CD4-positive, alpha-beta memory T cell (primary cell): ENCODE data around the gene HBS1L. TPM values are rescaled to one million over a fixed set of nuclear protein-coding genes. Genes with fewer than 3 reads are reported as not detected.

Experiments used
- CTCF ChIA-PET: fragments of 350-600 bp; sonication (Branson Sonifier 250); formaldehyde crosslinking; loops from one replicate; lab custom pipeline; 2021; ENCODE audit warnings: inconsistent platforms; ENCODE audit not compliant: partially characterized antibody; lab: Charles Lee
- POLR2A ChIA-PET: fragments of 350-600 bp; sonication (Branson Sonifier 250); formaldehyde crosslinking; loops from one replicate; lab custom pipeline; 2021; ENCODE audit not compliant: partially characterized antibody; lab: Charles Lee
- DNase-seq, 5 donors: peaks; one replicate each; pipeline versions ENCODE4 v3.0.0 to v3.0.0-alpha.2; 2020 to 2022; ENCODE audit warnings: mixed read lengths in 1 of 5
- H3K27ac ChIP-seq: one replicate; pipeline ENCODE4 v1.7.0; 2013; ENCODE audit warnings: low read depth, low read length
- H3K27me3 ChIP-seq: 2 replicates; pipeline ENCODE4 v1.7.0; 2013; ENCODE audit warnings: mild to moderate bottlenecking, low read length, moderate library complexity; ENCODE audit not compliant: insufficient read depth
- H3K36me3 ChIP-seq: 2 replicates; pipeline ENCODE4 v1.7.0; 2013; ENCODE audit warnings: mild to moderate bottlenecking, low read length, moderate library complexity; ENCODE audit not compliant: insufficient read depth
- H3K4me1 ChIP-seq: 2 replicates; pipeline ENCODE4 v1.7.0; 2013; ENCODE audit warnings: mild to moderate bottlenecking, low read length, moderate library complexity; ENCODE audit not compliant: insufficient read depth
- H3K4me3 ChIP-seq, 2 donors: one replicate each; pipeline ENCODE4 v1.7.0; 2013; ENCODE audit warnings: low read length in 2 of 2, mild to moderate bottlenecking in 1 of 2
- H3K9me3 ChIP-seq, 2 donors: one replicate each; pipeline ENCODE4 v1.7.0; 2013; ENCODE audit warnings: low read length in 2 of 2, control low read depth in 1 of 2; ENCODE audit not compliant: control insufficient read depth in 1 of 2
- H3K27ac Mint-ChIP-seq, 7 donors: one replicate each; pipeline ENCODE4 v1.8.0; 2020 to 2021; ENCODE audit warnings: mixed read lengths in 7 of 7, mild to moderate bottlenecking in 6 of 7, inconsistent platforms in 3 of 7, moderate library complexity in 3 of 7
- H3K27me3 Mint-ChIP-seq, 2 donors: one replicate each; pipeline ENCODE4 v1.8.0; 2020 to 2021; ENCODE audit warnings: mixed read lengths in 2 of 2
- H3K36me3 Mint-ChIP-seq, 2 donors: one replicate each; pipeline ENCODE4 v1.8.0; 2020 to 2021; ENCODE audit warnings: mixed read lengths in 2 of 2, inconsistent platforms in 1 of 2, mild to moderate bottlenecking in 1 of 2
- H3K4me1 Mint-ChIP-seq, 4 donors: one replicate each; pipeline ENCODE4 v1.8.0; 2020 to 2021; ENCODE audit warnings: mixed read lengths in 4 of 4, mild to moderate bottlenecking in 1 of 4
- H3K4me3 Mint-ChIP-seq, 8 donors: one replicate each; pipeline ENCODE4 v1.8.0; 2020 to 2021; ENCODE audit warnings: mixed read lengths in 8 of 8, mild to moderate bottlenecking in 7 of 8, moderate library complexity in 6 of 8, inconsistent platforms in 3 of 8
- H3K9me3 Mint-ChIP-seq, 8 donors: one replicate each; pipeline ENCODE4 v1.8.0; 2020 to 2021; ENCODE audit warnings: mixed read lengths in 8 of 8, mild to moderate bottlenecking in 5 of 8, inconsistent platforms in 3 of 8, moderate library complexity in 1 of 8
- intact Hi-C: fragments of 100-400 bp; cut with micrococcal nuclease; formaldehyde crosslinking; loops from one replicate; pipeline ENCODE4 v1.15.1; 2023
- polyA plus RNA-seq, 2 donors: library from polyadenylated mRNA; unstranded; fragments of 300-500 nt; fragmentation: Illumina TruSeq; gene quantifications; one replicate each; pipeline ENCODE4 v1.2.3, GENCODE V29; 2021
- total RNA-seq, 2 experiments: library from RNA; stranded (reverse); gene quantifications; one replicate each; pipeline ENCODE4 v1.2.3, GENCODE V29; 2021

Gene HBS1L
- total and polyA plus RNA-seq, 4 experiments from 2014 or later = 49.0 to 69.9 (median 61.7) TPM

DNA sequence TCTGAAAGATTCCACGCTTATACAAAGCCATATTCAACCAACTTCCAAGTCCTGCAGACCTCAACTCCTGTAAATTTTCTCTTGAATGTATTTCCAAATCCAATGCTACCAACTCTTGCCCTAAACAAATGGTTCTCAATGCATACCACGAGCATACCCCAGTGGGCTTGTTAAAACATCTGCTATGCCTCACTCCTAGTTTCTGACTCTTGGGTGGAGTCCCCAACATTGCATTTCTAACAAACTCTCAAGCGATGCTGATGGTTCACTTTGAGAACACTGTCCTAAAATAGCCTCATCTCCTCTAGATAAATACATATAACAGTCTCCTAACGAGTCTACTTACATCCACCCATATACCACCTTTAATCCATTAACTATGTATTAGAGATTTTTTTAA, 7.3 kb downstream of the HBS1L start:
- H3K9me3 Mint-ChIP-seq = no peaks in the 10 kb centered on the region
- H3K4me3 ChIP-seq = no peak overlapping the region
- ChIA-PET CTCF (no interaction called here), POLR2A (no interaction called here)
- H3K9me3 ChIP-seq = no peaks in the 10 kb centered on the region
- intact Hi-C loops = no loop called here
- peak overlapping the region in 5 of 7 donors; percentile 0 to 76 (median 63) for H3K27ac Mint-ChIP-seq
- peak overlapping the region in 5 of 8 donors; percentile 0 to 66 (median 5) for H3K4me3 Mint-ChIP-seq
- H3K27me3 ChIP-seq = no peaks in the 10 kb centered on the region
- no peak overlapping the region for H3K27ac ChIP-seq
- H3K27me3 Mint-ChIP-seq = no peaks in the 10 kb centered on the region
- H3K4me1 ChIP-seq = peaks cover 62% of the 10 kb centered on the region
- H3K4me1 Mint-ChIP-seq = peaks cover 46 to 74% (median 60%) of the 10 kb centered on the region in 4 donors
- H3K36me3 ChIP-seq = peaks cover 23% of the 10 kb centered on the region
- DNase-seq = no peak
- H3K36me3 Mint-ChIP-seq = peaks cover 29 to 37% of the 10 kb centered on the region in 2 donors

DNA sequence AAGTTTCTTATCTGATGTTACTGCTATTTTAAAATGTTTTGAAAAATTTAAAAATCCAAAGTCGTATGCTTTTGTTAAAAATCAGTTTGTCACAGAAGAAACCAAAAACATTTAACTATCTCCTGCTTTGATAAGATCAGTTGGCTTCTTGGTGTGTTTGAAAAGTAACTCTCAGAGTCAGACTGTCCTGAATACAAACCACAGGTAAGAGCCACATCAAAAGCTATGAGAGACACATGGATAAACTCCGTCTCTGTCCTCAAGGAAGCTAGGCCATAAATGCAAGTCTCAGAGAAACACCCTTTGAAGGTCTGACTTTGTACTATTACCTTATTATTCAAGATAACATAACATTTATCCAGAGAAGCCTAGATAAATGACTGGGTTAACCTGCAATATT, 7.7 kb downstream of the HBS1L start:
- no peaks in the 10 kb centered on the region for H3K9me3 ChIP-seq
- Mint-ChIP-seq H3K27me3 (no peaks in the 10 kb centered on the region), H3K36me3 (peaks cover 32 to 40% of the 10 kb centered on the region in 2 donors), H3K4me3 (peak overlapping the region in 3 of 8 donors; percentile 2 to 66 (median 21)), H3K4me1 (peaks cover 47 to 77% (median 60%) of the 10 kb centered on the region in 4 donors), H3K27ac (peak overlapping the region in 2 of 7 donors; percentile 63 to 76), H3K9me3 (no peaks in the 10 kb centered on the region)
- DNase-seq = no peak
- H3K27ac ChIP-seq = no peak overlapping the region
- intact Hi-C loops = no loop called here
- POLR2A ChIA-PET = interaction anchor here (1.0 to 1.1 kb wide), 2 partner anchors 41 to 82 kb away, joined by 3 to 5 read pairs; no protein-coding TSS in a partner anchor
- H3K27me3 ChIP-seq = no peaks in the 10 kb centered on the region
- H3K4me3 ChIP-seq = no peak overlapping the region
- H3K36me3 ChIP-seq = peaks cover 23% of the 10 kb centered on the region
- CTCF ChIA-PET = interaction anchor here (1.4 to 1.7 kb wide), 2 partner anchors 8 to 137 kb away, joined by 4 read pairs; partner anchors contain the start of gene HBS1L
- peaks cover 57% of the 10 kb centered on the region for H3K4me1 ChIP-seq

DNA sequence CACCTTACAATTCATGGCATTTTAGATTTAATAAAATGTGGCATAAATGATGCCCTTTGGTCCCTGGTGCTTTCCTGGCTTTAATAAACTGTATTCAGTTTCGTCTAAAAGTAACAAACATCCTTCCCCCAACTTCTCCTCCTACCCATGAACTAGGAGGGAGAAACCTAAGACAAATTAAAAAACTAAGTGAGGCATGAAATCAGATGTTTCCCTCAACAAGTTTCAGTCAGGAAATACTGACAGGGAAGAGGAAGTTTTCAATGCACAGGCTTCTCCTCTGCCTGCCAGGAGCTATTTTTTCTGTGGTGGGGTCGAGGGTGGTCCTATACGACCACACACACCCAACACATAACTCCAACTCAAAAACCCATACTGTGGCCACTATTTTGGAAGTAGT, 10.0 kb downstream of the HBS1L start:
- peaks cover 27 to 44% of the 10 kb centered on the region in 2 donors for H3K36me3 Mint-ChIP-seq
- ChIA-PET CTCF (interaction anchor here (2.4 kb wide), 1 partner anchor 139 kb away, joined by 8 read pairs; no protein-coding TSS in a partner anchor), POLR2A (no interaction called here)
- no peaks in the 10 kb centered on the region for H3K27me3 Mint-ChIP-seq
- no peaks in the 10 kb centered on the region for H3K9me3 ChIP-seq
- peaks cover 19% of the 10 kb centered on the region for H3K36me3 ChIP-seq
- peak overlapping the region in 5 of 7 donors; percentile 3 to 77 (median 24) for H3K27ac Mint-ChIP-seq
- H3K4me3 ChIP-seq = no peak overlapping the region
- no peaks in the 10 kb centered on the region for H3K9me3 Mint-ChIP-seq
- no peak for DNase-seq
- peaks cover 41 to 70% (median 53%) of the 10 kb centered on the region in 4 donors for H3K4me1 Mint-ChIP-seq
- no peak overlapping the region for H3K27ac ChIP-seq
- intact Hi-C loops = no loop called here
- H3K27me3 ChIP-seq = no peaks in the 10 kb centered on the region
- peaks cover 49% of the 10 kb centered on the region for H3K4me1 ChIP-seq
- H3K4me3 Mint-ChIP-seq = no peak overlapping the region

DNA sequence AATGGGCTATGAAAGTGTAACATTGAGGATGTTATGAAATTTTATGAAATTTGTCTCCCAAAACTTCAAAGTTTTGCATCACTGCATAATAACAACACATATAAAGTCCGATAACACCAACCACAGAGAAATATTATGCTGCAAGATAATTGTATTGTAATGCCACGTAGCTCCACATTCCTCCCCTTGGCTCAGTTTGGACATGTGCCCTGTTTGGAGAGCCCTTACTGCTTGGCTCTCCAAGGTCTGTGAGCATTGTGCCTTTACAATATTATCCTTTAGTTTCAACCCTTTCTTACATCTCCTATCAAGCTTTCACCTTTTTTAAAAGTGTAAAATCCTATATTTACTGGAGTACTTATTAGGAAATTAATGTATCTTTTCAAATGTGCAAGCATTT, 10.8 kb downstream of the HBS1L start:
- H3K4me3 ChIP-seq = no peak overlapping the region
- H3K4me1 Mint-ChIP-seq = peaks cover 44 to 70% (median 55%) of the 10 kb centered on the region in 4 donors
- no peaks in the 10 kb centered on the region for H3K27me3 Mint-ChIP-seq
- ChIA-PET CTCF (interaction anchor here (1.0 to 2.4 kb wide), 2 partner anchors 8 to 140 kb away, joined by 3 to 8 read pairs; no protein-coding TSS in a partner anchor), POLR2A (interaction anchor here (0.5 kb wide), 1 partner anchor 10 kb away, joined by 3 read pairs; no protein-coding TSS in a partner anchor)
- no peaks in the 10 kb centered on the region for H3K9me3 ChIP-seq
- H3K36me3 ChIP-seq = peaks cover 20% of the 10 kb centered on the region
- peak overlapping the region in 4 of 7 donors; percentile 19 to 68 (median 37) for H3K27ac Mint-ChIP-seq
- DNase-seq = no peak
- H3K27ac ChIP-seq = no peak overlapping the region
- no peak overlapping the region for H3K4me3 Mint-ChIP-seq
- no peaks in the 10 kb centered on the region for H3K27me3 ChIP-seq
- peaks cover 27 to 45% of the 10 kb centered on the region in 2 donors for H3K36me3 Mint-ChIP-seq
- no peaks in the 10 kb centered on the region for H3K9me3 Mint-ChIP-seq
- H3K4me1 ChIP-seq = peaks cover 49% of the 10 kb centered on the region
- intact Hi-C loops = no loop called here

DNA sequence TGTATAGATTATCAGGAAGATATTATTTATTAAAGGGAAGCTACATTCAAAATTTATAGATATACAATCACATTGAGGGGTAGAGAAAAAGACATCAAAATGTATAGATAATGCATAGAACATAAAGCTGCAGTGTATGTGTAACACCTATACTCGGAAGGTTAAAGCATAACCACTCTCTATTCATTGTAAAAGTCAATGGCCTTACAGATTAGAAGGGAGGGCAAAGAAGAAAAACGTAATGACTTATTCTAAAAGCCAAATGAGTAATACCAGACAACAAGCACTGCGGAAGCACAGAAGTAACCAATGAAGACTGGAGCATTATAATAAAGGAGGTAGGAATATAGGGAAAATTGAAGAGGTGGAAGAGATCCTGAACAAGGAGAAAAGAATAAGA, 11.3 kb downstream of the HBS1L start:
- no peak for DNase-seq
- H3K27me3 ChIP-seq = no peaks in the 10 kb centered on the region
- H3K4me1 Mint-ChIP-seq = peaks cover 40 to 65% (median 51%) of the 10 kb centered on the region in 4 donors
- H3K9me3 ChIP-seq = no peaks in the 10 kb centered on the region
- CTCF ChIA-PET = interaction anchor here (0.9 to 2.4 kb wide), 4 partner anchors 9 to 140 kb away, joined by 3 to 8 read pairs (median 3); partner anchors contain the start of gene HBS1L
- intact Hi-C loops = no loop called here
- no peaks in the 10 kb centered on the region for H3K27me3 Mint-ChIP-seq
- peaks cover 22 to 40% of the 10 kb centered on the region in 2 donors for H3K36me3 Mint-ChIP-seq
- POLR2A ChIA-PET = no interaction called here
- no peak overlapping the region for H3K27ac ChIP-seq
- H3K4me3 Mint-ChIP-seq = peak overlapping the region in 1 of 8 donors; percentile 0
- no peak overlapping the region for H3K4me3 ChIP-seq
- peak overlapping the region in 3 of 7 donors; percentile 24 to 68 (median 50) for H3K27ac Mint-ChIP-seq
- peaks cover 19% of the 10 kb centered on the region for H3K36me3 ChIP-seq
- peaks cover 47% of the 10 kb centered on the region for H3K4me1 ChIP-seq
- H3K9me3 Mint-ChIP-seq = no peaks in the 10 kb centered on the region

DNA sequence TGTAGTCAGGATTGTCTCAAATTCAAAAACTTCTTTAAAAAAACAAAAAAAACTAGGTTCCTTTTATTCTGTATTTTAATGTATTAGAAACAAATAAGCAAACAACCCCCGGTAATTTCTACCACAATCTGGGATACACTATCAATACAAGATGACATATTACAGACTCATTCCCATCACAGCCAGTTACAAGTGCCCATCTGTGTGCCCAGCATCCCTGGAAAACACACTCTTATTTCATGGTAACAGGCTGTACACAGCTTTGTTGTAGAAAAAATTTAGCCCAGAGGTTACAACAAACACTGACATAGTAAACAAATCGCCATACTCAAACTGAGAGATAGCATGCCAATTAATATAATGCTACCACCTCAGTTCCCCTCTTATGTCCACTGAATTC, 16.3 kb downstream of the HBS1L start:
- CTCF ChIA-PET = no interaction called here
- Histone ChIP-seq H3K4me3 (no peak overlapping the region), H3K36me3 (peaks cover 20% of the 10 kb centered on the region), H3K27me3 (no peaks in the 10 kb centered on the region), H3K4me1 (peaks cover under 1% of the 10 kb centered on the region), H3K27ac (no peak overlapping the region), H3K9me3 (no peaks in the 10 kb centered on the region)
- H3K4me1 Mint-ChIP-seq = peaks cover 17 to 34% (median 26%) of the 10 kb centered on the region in 4 donors
- H3K27ac Mint-ChIP-seq = peak overlapping the region in 4 of 7 donors; percentile 7 to 85 (median 59)
- peaks cover 33 to 56% of the 10 kb centered on the region in 2 donors for H3K36me3 Mint-ChIP-seq
- no peaks in the 10 kb centered on the region for H3K9me3 Mint-ChIP-seq
- H3K4me3 Mint-ChIP-seq = no peak overlapping the region
- POLR2A ChIA-PET = no interaction called here
- no peaks in the 10 kb centered on the region for H3K27me3 Mint-ChIP-seq
- no peak for DNase-seq
- intact Hi-C loops = no loop called here

DNA sequence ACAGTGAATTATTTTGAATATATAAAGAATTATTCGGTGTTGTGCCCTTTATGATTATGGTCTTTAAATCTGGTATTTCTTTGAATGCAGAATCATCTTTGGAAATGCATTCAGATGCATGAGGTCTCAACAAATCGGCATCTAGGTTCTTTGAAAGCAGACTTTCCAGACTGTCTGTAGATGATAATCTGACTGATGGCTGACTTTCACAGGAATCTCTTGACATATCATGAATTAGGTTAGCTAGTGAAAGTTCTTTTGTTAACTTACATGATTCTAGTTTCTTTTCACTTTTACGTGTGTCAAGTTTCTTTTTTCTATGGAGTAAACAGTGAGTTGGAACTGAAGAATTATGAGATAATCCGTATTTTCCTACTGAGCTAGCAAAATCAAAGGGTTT, 17.1 kb downstream of the HBS1L start:
- Histone ChIP-seq H3K9me3 (no peaks in the 10 kb centered on the region), H3K27me3 (no peaks in the 10 kb centered on the region), H3K27ac (no peak overlapping the region), H3K4me1 (no peaks in the 10 kb centered on the region), H3K4me3 (no peak overlapping the region), H3K36me3 (peaks cover 20% of the 10 kb centered on the region)
- H3K36me3 Mint-ChIP-seq = peaks cover 37 to 54% of the 10 kb centered on the region in 2 donors
- H3K9me3 Mint-ChIP-seq = no peaks in the 10 kb centered on the region
- ChIA-PET CTCF (no interaction called here), POLR2A (no interaction called here)
- no peaks in the 10 kb centered on the region for H3K27me3 Mint-ChIP-seq
- DNase-seq = no peak
- peak overlapping the region in 4 of 7 donors; percentile 21 to 53 (median 34) for H3K27ac Mint-ChIP-seq
- H3K4me1 Mint-ChIP-seq = peaks cover 15 to 34% (median 22%) of the 10 kb centered on the region in 4 donors
- no peak overlapping the region for H3K4me3 Mint-ChIP-seq
- intact Hi-C loops = no loop called here
